Brain microvascular endothelial cell (primary cell): Measurements from ENCODE around the gene DOCK1.
"Not testable (repeated sequence)": the region's sequence is repeated elsewhere in the genome, so short reads cannot be mapped to it uniquely, and the experiment has no call there.

Experiments
- DNase-seq: peaks from one replicate; pipeline ENCODE4 v3.0.0-alpha.2; 2020
- H3K27ac ChIP-seq: fragments of 250-450 bp; sonication (Bioruptor Pico); 2 replicates; pipeline ENCODE4 v1.5.1; 2020; ENCODE audit warnings: mild to moderate bottlenecking, moderate library complexity
- H3K27me3 ChIP-seq: fragments of 250-450 bp; sonication (Bioruptor Pico); replicated peaks from 2 replicates; pipeline ENCODE4 v1.5.1; 2020; ENCODE audit warnings: mild to moderate bottlenecking
- H3K36me3 ChIP-seq: fragments of 250-450 bp; sonication (Bioruptor Pico); replicated peaks from 2 replicates; pipeline ENCODE4 v1.5.1; 2020; ENCODE audit warnings: mild to moderate bottlenecking
- H3K4me3 ChIP-seq: 2 replicates; pipeline ENCODE4 v1.5.1; 2011; ENCODE audit warnings: low read depth, mild to moderate bottlenecking, control low read depth, low read length, moderate library complexity
- in situ Hi-C: cut with HindIII; loops from 2 replicates; pipeline ENCODE4 v1.10.0; 2017; ENCODE audit warnings: low sequenced_read_pairs, low pct_ligation_motif_present
- TF ChIP-seq, protein P1 (sequence below): IDR thresholded peaks from 2 replicates; pipeline ENCODE4 v1.5.1; 2011; ENCODE audit warnings: low read depth, mild to moderate bottlenecking, moderate library complexity, low read length, control low read depth, inconsistent platforms; ENCODE audit errors: missing control alignments

DOCK1 gene

DNA sequence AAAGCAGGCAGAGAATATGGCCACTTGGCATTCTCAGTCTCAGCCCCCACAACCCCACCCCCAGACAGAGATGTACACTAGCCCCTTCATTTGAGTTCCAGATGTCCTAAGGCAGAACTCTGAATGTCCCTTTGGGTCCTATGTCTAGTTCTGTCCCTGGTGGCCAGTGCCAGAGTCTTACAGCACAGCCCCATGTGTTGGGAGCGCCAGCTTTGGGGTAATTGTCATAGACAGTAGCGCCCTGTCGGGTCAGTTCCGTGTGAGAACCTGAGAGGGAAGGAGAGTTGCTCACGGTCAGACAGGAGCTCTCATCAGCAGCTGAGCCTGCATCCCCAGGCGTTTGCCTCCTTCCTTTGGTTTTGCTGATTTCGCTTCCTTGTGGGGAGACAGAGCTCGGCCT lies 386.1 kb downstream of the DOCK1 start:
- no peak overlapping the region for H3K4me3 ChIP-seq
- H3K27ac ChIP-seq = no peak overlapping the region
- H3K27me3 ChIP-seq = no peaks in the 10 kb centered on the region
- no peak for DNase-seq
- in situ Hi-C loops = no loop called here
- TF ChIP-seq, protein P1, sequence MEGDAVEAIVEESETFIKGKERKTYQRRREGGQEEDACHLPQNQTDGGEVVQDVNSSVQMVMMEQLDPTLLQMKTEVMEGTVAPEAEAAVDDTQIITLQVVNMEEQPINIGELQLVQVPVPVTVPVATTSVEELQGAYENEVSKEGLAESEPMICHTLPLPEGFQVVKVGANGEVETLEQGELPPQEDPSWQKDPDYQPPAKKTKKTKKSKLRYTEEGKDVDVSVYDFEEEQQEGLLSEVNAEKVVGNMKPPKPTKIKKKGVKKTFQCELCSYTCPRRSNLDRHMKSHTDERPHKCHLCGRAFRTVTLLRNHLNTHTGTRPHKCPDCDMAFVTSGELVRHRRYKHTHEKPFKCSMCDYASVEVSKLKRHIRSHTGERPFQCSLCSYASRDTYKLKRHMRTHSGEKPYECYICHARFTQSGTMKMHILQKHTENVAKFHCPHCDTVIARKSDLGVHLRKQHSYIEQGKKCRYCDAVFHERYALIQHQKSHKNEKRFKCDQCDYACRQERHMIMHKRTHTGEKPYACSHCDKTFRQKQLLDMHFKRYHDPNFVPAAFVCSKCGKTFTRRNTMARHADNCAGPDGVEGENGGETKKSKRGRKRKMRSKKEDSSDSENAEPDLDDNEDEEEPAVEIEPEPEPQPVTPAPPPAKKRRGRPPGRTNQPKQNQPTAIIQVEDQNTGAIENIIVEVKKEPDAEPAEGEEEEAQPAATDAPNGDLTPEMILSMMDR = no peak
- no peaks in the 10 kb centered on the region for H3K36me3 ChIP-seq

DNA sequence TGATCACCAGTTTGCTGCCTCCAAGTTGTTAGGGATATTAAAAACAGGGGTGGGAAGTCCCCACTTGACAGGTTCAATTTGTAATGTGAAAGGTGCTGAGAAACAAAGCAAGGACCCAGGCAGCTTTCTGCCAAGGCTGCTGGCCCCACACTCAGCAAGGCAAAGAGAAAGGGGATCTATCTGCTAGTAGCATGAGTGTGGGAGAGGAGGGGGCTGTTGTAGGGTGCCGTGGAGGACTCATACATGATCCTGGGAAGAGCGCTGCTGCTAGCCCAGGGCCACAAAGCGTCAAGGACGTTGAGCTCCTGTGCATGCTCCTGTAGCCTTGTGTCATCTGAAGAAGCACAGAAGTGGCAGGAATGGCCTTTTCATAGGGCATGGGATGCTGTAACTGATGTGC lies 387.7 kb downstream of the DOCK1 start:
- H3K36me3 ChIP-seq = no peaks in the 10 kb centered on the region
- no peaks in the 10 kb centered on the region for H3K27me3 ChIP-seq
- H3K27ac ChIP-seq = no peak overlapping the region
- in situ Hi-C loops = no loop called here
- no peak overlapping the region for H3K4me3 ChIP-seq
- DNase-seq = no peak
- TF ChIP-seq, protein P1 = no peak

DNA sequence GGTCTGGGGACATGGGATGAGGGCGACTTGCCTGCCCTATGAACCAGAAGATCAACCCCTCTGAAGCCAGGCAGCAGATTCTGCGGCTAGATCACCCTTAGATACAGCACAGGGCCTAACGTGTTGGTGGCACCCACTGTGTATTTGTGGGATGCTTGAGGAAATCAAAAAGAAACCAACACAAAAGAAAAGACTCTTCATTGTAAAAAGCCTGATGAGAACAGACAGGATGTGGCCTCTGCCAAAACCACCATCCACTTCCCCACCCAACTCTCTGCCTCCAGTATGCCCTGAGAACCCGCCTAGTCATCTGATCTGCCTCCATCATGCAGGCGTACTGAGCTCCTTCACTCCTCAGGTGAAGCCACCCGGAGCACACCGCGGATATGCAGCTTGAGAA lies 388.4 kb downstream of the DOCK1 start:
- in situ Hi-C loops = no loop called here
- TF ChIP-seq, protein P1 = no peak
- Histone ChIP-seq H3K4me3 (no peak overlapping the region), H3K27ac (no peak overlapping the region), H3K27me3 (no peaks in the 10 kb centered on the region), H3K36me3 (no peaks in the 10 kb centered on the region)
- no peak for DNase-seq

DNA sequence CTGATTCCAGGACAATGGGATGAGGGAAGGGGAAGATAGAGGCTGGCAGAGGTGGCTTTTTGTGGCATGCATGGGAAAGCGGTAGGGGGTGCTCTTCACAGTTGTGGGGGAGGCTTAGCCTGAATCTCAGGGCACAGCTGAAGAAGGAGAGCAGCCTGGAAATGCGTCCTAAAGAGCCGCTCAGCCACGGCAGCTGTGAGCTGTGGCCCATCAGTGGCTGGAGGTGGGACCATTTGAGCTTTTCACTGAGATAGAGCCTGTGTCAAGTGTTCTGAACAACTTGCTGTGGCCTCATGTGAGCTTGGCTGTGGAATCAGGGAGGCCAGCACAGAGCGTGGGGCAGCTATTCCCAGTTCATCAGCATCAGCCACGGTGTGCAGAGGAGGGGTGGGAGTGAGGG lies 391.5 kb downstream of the DOCK1 start:
- DNase-seq = no peak
- H3K36me3 ChIP-seq = no peaks in the 10 kb centered on the region
- in situ Hi-C loops = no loop called here
- TF ChIP-seq, protein P1 = no peak
- no peak overlapping the region for H3K27ac ChIP-seq
- H3K4me3 ChIP-seq = no peak overlapping the region
- no peaks in the 10 kb centered on the region for H3K27me3 ChIP-seq

DNA sequence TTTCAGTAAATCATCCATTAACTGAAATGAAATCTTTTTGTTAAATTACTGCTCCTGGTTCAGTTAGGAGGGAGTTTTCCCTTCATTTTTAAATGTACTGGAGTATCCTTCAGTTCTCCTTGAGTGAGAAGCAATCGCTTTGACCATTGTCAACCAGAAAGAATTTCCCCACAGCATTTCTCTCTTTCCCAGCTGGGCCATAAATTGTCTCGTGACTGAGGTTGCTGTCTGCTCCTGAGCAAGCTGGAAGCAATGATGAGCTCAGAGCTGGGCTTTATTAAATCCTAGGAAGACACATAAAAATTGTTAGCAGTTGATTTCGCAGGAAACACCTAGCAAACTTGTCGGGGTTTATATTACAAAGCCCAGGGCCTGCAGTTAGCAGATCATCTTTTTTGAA lies 393.2 kb downstream of the DOCK1 start:
- TF ChIP-seq, protein P1 = no peak
- in situ Hi-C loops = no loop called here
- H3K27me3 ChIP-seq = no peaks in the 10 kb centered on the region
- H3K27ac ChIP-seq = no peak overlapping the region
- H3K4me3 ChIP-seq = no peak overlapping the region
- no peaks in the 10 kb centered on the region for H3K36me3 ChIP-seq
- DNase-seq = no peak

DNA sequence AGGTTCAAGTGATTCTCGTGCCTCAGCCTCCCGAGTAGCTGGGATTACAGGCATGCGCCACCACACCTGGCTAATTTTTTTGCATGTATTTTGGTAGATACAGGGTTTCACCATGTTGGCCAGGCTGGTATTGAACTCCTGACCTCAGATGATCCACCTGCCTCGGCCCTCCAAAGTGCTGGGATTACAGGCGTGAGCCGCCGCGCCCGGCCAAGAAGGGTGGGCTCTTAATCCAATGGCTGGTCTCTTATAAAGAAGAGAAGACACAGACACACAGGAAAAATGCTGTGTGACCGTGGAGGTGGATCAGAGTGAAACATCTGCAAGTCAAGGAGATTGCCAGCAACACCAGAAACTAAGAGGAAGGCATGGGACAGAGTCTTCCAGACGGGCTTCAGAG lies 394.0 kb downstream of the DOCK1 start:
- DNase-seq, in situ Hi-C loops, H3K27me3 ChIP-seq, H3K27ac ChIP-seq, H3K4me3 ChIP-seq, H3K36me3 ChIP-seq: not testable (repeated sequence)
